ENCODE results near the gene TESK2. TPM values are rescaled to one million over a fixed set of nuclear protein-coding genes. Genes with fewer than 3 reads are reported as not detected.

Gene TESK2
- total and polyA plus RNA-seq, 2 of the 13 experiments (the other 11 are each of a cell fraction or from before 2014, with no cell fraction given), result 5.5 to 9.6 TPM

DNA sequence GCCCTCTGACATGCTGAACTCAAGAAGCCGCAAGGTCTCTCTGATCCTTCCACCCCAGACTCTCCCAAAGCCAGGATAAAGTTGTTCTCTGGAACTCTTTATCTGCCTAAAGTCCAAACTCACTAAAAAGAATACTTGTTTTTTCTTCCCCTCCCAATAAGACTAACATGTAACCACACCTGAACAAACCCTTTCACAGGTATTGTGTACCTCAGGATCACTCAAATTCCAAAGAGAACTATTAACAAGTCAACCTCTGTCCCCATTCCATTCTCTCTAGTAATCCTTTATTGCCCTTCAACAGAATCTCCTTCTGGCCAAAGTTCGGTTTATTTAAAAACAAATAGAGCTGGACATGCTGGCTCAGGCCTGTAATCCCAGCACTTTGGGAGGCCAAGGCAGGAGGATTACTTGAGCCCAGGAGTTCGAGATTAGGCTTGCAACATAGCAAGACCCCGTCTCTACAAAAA is 155.1 kb downstream of the TESK2 start (continued):
- TF ChIP-seq, protein P1, sequence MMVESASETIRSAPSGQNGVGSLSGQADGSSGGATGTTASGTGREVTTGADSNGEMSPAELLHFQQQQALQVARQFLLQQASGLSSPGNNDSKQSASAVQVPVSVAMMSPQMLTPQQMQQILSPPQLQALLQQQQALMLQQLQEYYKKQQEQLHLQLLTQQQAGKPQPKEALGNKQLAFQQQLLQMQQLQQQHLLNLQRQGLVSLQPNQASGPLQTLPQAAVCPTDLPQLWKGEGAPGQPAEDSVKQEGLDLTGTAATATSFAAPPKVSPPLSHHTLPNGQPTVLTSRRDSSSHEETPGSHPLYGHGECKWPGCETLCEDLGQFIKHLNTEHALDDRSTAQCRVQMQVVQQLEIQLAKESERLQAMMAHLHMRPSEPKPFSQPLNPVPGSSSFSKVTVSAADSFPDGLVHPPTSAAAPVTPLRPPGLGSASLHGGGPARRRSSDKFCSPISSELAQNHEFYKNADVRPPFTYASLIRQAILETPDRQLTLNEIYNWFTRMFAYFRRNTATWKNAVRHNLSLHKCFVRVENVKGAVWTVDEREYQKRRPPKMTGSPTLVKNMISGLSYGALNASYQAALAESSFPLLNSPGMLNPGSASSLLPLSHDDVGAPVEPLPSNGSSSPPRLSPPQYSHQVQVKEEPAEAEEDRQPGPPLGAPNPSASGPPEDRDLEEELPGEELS (CRISPR knock-in tag; IDR thresholded peaks at IDR 0.05), result peak; percentile 65; the same call in 1 of the 2 replicates
- TF ChIP-seq TEAD3 (CRISPR knock-in tag; optimal IDR thresholded peaks at IDR 0.05; ENCODE audit: borderline replicate concordance) (peak; percentile 90), NPAS2 (CRISPR knock-in tag; IDR thresholded peaks at IDR 0.05; ENCODE audit: borderline replicate concordance) (no peak), ZSCAN5A (CRISPR knock-in tag; IDR thresholded peaks at IDR 0.05; ENCODE audit: borderline replicate concordance) (0 out of 2 replicates have a peak, but pooled peaks have one; percentile 36), ZNF343 (CRISPR knock-in tag; IDR thresholded peaks at IDR 0.05) (no peak), ZNF552 (CRISPR knock-in tag; IDR thresholded peaks at IDR 0.05; ENCODE audit: borderline replicate concordance) (no peak), TRIM22 (IDR thresholded peaks at IDR 0.05) (no peak), ZNF703 (CRISPR knock-in tag; IDR thresholded peaks at IDR 0.05; ENCODE audit: borderline replicate concordance) (no peak)
- TF ChIP-seq, protein P2, sequence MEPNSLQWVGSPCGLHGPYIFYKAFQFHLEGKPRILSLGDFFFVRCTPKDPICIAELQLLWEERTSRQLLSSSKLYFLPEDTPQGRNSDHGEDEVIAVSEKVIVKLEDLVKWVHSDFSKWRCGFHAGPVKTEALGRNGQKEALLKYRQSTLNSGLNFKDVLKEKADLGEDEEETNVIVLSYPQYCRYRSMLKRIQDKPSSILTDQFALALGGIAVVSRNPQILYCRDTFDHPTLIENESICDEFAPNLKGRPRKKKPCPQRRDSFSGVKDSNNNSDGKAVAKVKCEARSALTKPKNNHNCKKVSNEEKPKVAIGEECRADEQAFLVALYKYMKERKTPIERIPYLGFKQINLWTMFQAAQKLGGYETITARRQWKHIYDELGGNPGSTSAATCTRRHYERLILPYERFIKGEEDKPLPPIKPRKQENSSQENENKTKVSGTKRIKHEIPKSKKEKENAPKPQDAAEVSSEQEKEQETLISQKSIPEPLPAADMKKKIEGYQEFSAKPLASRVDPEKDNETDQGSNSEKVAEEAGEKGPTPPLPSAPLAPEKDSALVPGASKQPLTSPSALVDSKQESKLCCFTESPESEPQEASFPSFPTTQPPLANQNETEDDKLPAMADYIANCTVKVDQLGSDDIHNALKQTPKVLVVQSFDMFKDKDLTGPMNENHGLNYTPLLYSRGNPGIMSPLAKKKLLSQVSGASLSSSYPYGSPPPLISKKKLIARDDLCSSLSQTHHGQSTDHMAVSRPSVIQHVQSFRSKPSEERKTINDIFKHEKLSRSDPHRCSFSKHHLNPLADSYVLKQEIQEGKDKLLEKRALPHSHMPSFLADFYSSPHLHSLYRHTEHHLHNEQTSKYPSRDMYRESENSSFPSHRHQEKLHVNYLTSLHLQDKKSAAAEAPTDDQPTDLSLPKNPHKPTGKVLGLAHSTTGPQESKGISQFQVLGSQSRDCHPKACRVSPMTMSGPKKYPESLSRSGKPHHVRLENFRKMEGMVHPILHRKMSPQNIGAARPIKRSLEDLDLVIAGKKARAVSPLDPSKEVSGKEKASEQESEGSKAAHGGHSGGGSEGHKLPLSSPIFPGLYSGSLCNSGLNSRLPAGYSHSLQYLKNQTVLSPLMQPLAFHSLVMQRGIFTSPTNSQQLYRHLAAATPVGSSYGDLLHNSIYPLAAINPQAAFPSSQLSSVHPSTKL (CRISPR knock-in tag; IDR thresholded peaks at IDR 0.05), result peak; percentile 75; the same call in 1 of the 2 replicates
- TF ChIP-seq, protein P3, sequence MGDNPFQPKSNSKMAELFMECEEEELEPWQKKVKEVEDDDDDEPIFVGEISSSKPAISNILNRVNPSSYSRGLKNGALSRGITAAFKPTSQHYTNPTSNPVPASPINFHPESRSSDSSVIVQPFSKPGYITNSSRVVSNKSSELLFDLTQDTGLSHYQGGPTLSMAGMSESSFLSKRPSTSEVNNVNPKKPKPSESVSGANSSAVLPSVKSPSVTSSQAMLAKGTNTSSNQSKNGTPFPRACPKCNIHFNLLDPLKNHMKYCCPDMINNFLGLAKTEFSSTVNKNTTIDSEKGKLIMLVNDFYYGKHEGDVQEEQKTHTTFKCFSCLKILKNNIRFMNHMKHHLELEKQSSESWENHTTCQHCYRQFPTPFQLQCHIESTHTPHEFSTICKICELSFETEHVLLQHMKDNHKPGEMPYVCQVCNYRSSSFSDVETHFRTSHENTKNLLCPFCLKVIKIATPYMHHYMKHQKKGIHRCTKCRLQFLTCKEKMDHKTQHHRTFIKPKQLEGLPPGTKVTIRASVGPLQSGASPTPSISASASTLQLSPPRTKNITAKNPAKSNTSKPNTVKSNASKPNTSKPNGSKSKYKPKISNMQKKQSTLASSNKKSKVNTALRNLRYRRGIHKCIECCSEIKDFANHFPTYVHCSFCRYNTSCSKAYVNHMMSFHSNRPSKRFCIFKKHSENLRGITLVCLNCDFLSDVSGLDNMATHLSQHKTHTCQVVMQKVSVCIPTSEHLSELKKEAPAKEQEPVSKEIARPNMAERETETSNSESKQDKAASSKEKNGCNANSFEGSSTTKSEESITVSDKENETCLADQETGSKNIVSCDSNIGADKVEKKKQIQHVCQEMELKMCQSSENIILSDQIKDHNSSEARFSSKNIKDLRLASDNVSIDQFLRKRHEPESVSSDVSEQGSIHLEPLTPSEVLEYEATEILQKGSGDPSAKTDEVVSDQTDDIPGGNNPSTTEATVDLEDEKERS (CRISPR knock-in tag; IDR thresholded peaks at IDR 0.05), result peak; percentile 58; the same call in 1 of the 2 replicates
- TF ChIP-seq, protein P4, sequence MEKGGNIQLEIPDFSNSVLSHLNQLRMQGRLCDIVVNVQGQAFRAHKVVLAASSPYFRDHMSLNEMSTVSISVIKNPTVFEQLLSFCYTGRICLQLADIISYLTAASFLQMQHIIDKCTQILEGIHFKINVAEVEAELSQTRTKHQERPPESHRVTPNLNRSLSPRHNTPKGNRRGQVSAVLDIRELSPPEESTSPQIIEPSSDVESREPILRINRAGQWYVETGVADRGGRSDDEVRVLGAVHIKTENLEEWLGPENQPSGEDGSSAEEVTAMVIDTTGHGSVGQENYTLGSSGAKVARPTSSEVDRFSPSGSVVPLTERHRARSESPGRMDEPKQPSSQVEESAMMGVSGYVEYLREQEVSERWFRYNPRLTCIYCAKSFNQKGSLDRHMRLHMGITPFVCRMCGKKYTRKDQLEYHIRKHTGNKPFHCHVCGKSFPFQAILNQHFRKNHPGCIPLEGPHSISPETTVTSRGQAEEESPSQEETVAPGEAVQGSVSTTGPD (CRISPR knock-in tag; IDR thresholded peaks at IDR 0.05), result no peak
